Stimulated activated CD8-positive, alpha-beta memory T cell treated with anti-CD3 and anti-CD28 coated beads, Interleukin-15, amount 100 ng/mL, for 48 hours (primary cell): ENCODE results near the gene NT5M.
A peak's percentile ranks its signal among the peaks of the same experiment; 100 is the strongest.
"Not testable (repeated sequence)": the region's sequence is repeated elsewhere in the genome, so short reads cannot be mapped to it uniquely, and the experiment has no call there.

ENCODE experiments used
- DNase-seq, 2 donors: peaks; one replicate each; pipeline ENCODE4 v3.0.0-alpha.2; 2020; ENCODE audit warnings: low read depth in 2 of 2

NT5M gene

DNA sequence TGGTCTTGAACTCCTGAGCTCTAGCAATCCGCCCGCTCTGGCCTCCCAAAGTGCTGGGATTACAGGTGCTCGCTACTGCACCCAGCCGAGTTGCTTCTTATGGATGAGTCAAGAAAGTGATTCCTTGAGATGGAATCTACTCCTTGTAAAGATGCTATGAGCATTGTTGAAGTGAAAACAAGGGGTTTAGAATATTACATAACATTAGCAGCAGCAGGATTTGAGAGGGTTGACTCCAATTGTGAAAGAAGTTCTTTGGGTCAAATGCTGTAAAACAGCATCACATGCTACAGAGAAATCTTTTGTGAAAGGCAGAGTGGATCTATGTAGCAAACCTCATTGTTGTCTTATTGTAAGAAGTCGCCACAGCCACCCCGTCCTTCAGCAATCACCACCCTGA, 72.7 kb downstream of the NT5M start:
- DNase-seq, result no peak

DNA sequence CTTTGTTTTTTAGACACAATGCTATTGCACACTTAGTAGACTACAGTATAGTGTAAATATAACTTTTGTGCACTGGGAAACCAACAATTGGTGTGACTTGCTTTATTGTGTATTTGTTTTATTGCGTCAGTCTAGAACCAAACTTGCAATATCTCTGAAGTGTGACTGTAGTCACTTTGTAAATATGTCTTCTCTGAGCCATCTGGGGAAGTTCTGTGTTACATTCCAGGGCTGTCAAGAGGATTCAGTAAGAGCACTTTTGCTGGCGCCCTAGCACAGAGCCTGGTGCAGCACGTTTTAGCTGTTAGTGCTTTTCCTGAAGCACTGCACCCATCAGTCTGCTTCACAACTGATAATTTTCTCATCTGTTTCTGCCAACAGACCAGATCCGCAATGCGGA, 73.2 kb downstream of the NT5M start:
- no peak for DNase-seq

DNA sequence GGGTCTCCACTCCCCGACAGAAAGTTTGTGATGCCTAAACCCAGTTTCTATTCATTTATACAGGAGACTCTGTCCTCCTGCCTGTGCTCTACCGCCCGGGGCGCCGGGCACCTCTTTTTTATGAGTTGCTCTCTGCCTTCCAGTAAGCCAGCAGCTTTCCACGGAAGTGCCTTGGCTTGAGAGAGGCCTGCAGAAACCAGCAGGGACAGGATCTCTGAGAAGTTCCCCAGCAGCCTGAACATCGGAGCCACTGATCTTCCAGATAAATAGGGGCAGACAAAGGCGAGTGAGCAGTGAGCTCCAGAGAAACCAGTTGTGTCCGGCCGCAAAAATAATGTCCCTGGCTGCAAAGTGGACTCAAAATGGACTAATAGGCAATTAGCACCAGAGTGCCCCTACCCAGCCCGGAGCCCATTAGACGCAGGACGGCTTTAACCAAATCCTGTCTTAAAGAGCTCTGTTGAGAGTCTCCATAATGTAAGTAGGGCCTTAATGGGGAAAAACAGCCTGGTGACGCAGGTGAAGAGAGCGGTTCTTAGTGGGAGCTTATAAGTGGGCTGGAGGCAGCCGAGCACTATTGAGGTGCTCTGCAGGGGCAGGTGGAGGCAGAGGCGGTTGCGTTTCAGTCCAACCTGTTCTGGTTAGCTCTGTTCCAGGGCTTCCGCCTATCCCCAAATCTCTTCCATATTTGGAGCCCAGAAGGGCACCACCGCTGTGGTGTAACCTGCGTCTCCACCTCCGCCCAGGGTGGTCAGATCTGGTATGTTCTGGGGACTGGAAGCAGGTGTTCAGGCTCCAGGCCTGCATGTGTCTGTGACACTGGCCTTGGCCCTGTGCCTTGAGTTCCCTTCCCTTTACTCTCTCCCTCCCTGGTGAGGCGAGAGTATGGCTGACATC, 74.1 kb downstream of the NT5M start:
- no peak for DNase-seq

DNA sequence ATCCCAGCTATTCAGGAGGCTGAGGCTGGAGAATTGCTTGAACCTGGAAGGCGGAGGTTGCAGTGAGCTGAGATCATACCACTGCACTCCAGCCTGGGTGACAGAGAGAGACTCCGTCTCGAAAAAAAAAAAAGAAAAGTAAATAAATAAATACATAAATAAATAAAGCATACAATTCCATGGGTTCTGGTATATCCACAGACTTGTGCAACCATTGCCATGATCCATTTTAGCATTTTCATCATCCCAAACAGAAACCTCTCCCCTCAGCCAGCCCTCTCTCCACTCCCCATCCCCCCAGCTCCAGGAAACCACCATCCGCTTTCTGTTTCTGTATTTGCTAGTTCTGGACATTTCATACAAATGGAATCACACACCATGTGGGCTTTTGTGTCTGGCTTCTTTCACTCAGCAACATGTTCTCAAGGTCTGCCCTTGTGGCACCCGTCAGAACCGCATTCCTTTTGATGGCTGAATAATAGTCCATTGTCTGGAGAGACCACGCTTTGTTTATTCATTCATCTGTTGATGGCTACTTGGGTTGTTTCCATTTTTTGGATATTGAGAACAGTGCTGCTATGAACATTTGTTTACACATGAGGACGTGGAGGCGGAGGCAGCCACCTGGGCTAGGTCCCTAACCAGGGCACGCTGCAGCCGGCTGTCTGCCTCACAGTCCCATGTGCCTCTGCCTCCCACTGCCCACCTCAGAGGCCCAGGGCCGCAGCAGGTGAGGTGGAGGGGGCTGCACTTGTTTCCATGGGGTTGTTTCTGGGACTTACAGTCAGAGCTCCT, 76.2 kb downstream of the NT5M start:
- DNase-seq, result no peak

DNA sequence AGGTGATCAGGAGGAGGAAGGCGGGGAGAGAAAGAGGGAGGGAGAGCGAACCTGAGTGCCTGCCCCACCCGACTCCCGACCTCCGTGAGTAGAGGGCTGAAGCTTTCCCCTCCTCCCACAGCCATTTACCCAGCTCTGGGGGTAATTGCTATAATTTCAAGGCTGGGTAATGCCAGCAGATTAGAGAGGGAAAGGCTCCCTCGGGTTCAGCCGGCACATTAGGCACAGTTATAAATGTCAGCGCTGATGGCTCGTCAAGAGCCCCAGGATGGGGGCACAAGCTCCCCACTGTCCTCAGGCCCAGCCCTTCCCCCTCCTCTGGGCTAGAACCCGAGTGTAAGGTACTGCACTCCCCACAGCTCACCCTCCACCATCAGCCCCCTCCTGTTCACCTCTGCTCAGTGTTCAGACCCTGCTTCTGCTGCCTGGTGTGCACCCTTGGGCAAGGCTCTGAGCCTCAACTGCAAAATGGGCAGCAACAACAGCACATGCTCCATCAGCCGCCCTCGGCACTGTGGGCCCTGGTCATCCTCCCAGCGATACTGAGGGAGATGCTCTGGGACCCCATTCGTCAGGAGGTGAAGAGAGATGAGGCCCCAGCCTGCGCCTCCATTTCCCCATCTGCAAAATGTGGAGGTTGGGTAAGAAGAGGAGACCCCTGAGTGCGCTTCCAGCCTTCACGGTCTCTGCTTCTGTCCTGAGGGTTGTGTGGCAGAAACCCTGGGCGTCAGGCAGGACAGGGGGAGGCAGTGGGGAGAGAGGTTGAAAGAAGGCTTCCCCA, 77.2 kb downstream of the NT5M start:
- no peak for DNase-seq

DNA sequence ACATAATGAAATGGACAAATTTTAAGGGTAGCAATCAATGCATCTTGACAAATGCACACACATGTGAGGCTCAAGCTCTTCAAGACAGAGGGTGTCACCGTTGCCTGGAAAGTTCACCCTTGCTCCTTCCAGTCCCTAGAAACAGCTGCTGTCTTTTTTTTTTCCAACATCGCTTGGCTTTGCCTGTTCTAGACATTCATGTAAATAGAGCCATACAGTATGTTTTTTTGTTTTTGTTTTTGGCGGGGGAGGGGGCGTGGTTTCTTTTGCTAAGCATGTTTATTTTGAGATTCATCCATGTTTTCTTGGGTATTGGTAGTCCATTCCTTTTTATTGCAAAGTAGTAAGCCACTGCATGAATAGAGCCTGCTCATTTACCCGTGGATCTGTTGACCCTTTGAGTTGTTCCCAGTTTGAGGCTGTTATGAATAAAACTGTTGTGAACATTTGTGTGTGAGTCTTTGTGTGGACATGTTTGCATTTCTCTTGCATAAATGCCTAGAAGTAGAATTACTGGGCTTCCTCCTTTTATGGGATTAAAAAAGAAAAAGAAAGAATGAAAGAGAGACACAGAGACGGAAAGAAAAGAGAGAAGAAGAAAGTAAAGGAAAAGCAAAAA, 78.4 kb downstream of the NT5M start:
- DNase-seq, result no peak

DNA sequence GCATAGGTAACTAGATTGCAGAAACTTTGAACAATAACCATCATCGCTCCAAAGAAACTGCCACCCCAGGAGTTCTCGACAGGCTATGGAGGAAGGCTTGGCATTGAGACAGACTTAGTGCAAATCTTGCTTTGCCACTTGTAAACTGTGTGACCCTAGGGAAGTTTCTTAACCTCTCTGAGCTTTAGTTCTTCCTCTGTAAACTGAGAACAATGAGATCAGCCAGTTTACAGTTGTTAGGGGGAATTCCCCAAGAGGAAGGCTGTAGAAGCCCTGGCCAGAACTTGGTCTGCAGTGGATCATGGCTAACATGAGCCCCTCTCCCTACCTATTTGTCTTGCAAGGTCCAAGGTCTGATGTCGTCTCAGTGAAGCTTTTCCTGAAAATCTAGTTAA, 78.9 kb downstream of the NT5M start:
- DNase-seq, result no peak

DNA sequence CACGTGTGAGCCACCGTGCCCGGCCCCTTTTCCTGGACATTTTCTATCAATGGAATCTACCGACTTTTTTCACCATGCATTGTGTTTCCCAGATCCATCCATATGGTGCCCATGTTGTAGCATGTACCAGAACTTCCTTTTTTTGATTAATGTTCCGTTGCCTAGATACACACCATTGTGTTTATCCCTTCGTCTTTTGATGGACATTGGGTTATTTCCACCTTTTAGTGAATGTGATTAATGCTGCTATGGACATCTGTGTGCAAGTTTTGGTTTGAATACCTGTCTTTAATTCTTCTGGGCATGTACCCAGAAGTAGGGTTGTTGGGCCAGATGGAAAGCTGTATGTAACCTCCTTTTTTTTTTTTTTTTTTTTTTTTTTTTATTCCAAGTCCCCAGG, 79.8 kb downstream of the NT5M start:
- no peak for DNase-seq

DNA sequence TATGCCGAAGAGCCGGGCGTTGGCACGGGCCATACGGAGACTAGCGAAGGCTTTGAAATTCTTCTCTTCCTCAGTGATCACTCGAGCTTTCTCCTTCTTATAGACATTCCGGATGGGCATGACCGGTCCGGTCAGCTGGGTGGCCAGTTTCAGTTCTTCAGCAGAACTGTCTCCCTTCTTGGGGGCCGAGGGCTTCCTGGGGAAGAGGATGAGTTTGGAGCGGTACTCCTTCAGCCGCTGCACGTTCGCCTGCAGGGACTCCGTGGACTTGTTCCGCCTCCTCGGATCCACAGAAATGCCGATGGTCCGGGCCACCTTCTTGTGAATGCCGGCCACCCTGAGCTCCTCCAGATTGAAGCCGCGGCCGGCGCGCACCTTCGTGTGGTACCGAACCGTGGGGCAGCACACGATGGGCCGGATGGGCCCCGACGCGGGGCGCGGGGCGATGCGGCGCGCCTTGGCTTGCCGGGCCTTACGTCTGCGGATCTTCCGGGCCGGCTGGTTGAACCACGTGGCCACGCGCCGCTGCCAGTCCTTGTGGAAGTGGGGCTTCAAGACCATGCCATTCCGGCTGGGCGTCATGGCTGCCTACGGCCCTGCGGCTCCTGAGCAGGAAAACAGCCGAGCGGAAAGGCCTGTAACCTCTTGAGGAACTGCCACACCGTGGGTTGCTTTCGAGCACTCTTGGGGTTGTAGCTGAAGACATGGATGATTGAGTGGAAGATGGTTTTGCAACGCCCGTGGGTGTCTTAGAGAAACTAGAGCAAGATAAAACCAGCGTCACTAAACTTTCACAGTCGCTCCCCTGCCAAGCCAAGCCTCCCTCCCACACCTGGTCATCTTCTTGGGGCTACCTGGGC, 80.5 kb downstream of the NT5M start:
- DNase-seq, result not testable (repeated sequence)

DNA sequence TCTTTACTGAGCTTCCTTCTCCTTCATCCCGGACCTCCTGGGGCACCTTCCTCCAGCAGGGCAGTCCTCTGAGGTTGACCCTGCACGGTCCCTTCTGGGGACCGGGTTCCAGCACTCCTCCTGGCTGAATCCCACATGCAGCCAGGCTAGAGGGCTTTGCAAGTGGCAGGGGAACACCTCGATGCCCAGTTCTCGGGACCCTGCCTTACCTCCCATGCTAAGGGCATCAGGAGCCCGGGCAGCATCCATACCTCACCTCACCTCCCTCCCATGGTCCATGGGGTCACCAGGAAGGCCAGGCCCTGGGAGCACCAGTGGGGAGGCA, 81.1 kb downstream of the NT5M start:
- DNase-seq, result no peak

DNA sequence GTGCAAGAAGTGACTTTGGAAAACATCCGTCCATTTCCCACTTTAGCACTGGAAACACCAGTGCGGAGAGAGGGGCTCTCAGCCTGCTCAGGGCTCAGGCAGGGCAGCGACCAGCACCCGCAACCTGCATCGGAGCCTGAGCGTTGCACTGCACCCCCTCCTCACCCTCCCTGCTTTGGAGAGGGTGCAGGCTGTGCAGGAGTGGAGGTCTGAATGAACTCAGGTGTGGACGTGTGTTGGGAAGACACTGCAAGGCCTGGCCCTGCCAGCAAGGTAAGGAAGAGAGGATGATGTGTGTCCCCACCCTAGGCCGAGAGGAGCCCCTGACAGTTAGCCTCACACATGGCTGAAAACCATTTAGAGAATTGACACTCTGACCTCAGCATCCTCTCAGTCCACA, 81.8 kb downstream of the NT5M start:
- no peak for DNase-seq

DNA sequence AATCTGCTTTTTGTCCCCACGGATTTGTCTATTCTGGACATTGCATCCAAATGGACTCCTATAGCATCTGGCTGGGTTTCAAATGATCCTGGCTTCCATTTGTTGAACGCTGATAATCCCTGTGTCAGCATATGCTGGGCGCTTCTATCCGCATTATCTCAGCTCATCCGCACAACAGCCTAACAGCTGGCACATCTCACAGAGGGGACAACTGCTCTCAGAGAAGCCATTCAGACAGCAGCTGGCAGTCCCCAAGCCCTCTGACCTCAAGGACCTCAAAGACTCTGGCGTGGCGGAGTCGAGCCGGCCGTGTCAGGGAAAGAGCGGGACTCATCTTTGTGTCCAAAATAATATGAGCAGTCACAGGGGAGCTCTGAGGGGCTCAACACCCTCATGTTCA, 82.3 kb downstream of the NT5M start:
- DNase-seq, result no peak

DNA sequence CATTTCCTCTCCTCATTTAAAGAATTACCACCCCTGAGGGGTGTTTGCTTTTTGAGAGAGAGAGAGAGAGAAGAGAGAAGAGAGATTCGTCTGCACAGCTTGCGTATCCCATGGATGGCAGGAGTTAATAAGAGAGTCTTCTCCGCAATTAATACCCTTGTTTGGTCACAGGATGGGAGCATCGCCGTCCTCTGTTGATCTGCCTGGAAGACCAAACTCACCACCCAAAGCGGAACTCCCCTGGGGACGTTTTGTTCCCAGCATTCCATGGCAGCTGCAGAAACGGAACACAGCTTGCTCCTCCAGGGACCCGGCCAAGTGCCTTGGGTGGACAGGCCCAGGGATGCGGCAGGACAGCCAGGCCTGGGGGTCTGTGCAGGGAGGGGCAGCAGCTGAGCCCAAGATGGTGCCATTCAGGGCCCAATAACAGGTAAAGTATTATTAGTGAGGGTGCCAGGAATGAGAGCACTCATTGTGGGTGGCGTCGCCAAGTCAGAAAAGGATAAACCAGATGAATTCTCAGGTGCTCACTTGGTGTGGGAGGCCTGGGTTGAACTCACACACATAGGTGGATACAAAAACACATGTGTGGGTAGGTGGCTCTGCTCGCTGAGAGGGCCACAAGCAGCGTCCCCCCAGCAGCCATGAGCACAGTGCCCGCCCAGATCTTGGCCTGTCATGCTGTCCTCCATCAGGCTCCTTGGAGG, 83.1 kb downstream of the NT5M start:
- DNase-seq, result no peak

DNA sequence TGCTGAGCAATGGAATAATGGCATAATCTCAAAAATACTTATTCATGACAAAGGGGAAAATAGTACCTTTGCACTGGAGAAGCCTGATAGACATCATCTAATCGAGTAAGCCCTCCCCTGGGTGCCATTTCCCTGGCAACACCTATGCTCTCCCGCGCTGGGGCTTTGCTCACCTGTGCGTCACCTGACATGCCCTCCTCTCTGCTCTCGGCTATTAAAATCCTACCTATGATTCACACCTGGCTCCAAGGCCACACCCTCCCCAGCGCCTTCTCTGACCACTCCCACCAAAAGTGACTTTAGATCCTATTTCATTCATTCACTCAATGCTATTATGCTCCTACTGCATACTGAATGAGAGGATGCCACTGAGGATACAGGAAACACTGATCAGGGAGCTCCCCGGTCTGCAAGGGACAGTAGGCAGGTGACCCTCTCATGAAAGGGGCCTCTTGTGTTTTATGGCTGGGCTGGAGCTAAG, 83.9 kb downstream of the NT5M start:
- DNase-seq, result no peak

DNA sequence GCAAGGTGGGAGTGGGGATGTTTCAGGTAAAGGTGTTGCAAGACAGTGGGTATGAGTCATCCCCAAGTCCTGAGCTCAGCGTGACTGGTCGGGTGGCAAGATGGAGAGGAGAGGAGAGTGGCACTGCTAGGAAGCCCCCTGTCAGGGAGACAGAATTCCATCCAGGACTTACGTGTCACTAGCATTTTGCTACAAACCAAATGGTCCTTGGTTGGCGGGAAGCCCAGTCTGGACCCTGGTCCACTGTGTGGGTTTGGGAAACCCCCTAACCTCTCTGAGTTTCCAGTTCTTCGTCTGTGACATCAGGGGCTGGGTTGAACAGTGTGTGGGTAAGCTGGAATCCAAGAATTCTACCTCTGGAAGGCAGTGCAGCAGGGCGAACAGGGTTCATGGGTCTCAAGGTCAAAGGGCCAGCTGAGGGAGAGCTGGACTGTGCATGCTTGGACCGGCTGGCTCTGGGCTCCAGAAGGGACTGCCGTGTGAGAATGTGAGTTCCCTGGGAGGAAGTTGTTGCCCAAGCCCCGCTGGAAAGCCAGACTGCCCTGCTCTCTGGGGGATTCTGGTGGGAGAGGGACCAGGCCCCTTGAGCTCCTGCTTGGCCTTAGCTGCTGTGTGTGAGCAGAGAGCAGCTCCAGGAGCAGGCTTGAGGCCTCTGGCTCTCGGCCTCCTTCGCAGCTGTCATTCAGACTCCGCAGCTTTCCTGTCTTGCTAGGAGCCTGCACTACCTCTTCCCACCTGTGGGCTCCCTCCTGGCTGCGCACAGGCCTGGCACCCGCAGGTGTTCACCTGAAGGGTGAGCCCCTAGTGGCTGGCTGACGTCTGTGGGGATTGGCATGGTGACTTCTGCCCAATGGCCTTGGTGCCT, 84.6 kb downstream of the NT5M start:
- peak in 1 of 2 donors; percentile 12 for DNase-seq

DNA sequence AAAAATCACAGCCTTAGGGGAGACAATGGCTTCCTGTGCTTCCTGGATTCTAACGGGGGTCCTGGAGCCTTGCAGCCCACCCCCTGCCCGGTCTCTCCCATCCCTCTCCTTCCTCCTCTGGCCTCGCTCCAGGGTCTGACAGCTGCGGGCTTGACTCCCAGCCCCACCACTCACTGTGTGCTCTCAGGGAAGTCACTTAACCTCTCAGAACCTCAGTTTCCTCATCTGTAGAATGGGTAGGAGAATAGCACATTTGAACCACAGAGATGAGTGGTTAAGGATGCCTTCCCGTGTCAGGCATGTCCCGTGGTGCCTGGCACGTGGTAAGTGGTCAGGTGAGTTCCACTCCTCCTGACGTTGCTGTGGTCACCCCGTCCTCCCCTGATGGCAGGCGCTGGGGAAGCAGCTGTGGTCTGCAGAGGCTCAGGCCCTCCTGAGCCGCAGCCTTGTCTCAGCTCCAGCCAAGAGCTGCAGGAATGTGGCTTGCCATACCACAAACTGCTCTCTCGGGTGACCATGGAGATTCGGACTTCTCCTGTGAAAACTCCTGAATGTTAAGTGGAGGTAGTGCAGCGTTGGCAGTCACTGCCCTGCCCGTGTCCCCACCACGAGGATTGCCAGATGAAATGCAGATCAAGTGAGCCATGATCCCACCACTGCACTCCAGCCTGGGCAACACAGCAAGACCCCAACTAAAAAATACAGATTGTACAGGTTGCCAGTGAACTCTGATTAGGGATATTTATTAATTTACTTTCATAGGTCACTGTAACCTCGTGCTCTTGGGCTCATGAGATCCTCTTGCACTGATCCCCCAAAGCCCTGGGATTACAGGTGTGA, 85.7 kb downstream of the NT5M start:
- DNase-seq, result no peak

DNA sequence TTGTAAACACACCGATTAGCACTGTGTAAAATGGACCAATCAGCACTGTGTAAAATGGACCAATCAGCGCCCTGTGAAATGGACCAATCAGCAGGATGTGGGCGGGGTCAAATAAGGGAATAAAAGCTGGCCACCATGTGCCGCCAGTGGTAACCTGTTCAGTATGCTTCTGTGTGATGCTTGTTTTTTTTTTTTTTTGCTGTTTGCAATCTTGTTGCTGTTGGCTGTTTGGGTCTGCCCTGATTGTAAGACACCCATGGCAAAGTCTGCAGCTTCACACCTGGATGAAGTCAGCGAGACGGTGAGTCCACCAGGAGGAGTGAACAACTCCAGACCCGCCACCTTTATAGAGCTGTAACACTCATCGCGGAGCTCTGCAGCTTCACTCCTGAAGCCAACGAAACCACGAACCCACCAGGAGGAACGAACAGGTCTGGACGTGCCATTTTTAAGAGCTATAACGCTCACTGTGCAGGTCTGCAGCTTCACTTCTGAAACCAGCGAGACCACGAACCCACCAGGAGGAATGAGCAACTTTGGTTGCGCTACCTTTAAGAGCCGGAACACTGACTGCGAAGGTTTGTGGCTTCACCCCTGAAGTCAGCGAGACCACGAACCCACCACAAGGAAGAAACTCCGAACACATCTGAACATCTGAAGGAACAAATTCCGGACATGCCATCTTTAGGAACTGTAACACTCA, 88.6 kb downstream of the NT5M start:
- peak; percentile 38 to 48 for DNase-seq

DNA sequence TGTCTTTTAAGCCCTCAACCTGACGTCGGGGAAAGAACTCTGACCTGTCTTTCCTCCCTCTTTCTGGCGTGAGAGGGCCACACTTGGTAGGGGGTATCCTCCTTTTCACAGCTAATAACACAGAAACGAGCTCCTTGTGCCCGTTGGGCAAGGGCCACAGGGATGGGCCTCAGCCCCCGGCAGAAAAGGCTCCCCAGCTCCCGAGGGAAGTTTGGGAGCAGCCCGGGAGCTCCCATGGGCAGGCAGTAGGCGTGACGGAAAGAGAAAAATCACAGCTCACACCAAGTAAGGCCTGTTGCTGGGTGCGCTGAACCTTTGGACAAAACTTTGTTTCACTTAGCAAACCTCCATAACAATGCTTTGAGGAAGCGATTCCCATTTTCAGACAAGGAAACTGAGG, 90.8 kb downstream of the NT5M start:
- DNase-seq, result no peak
